Thoracic aorta (tissue), 2 donors: Measurements from ENCODE around the gene MARCHF9. TPM values are rescaled to one million over a fixed set of nuclear protein-coding genes. Genes with fewer than 3 reads are reported as not detected.

Experiments used
- ATAC-seq: fragments of 150-250 bp; one replicate; pipeline ENCODE4 v1.8.0; 2017; ENCODE audit warnings: low read depth; ENCODE audit not compliant: insufficient number of reproducible peaks, low FRiP score
- DNase-seq: peaks from one replicate; pipeline ENCODE4 v3.0.0-alpha.2; 2020; ENCODE audit warnings: low spot score
- H3K27ac ChIP-seq, 2 donors: fragments of 200-600 bp; sonication (generic); 1 replicate in 1 of 2; 2 replicates in 1 of 2; pipeline ENCODE4 v1.5.1; 2016; ENCODE audit warnings: mild to moderate bottlenecking in 2 of 2, moderate library complexity in 2 of 2
- H3K27me3 ChIP-seq: fragments of 200-600 bp; sonication (generic); replicated peaks from 2 replicates; pipeline ENCODE4 v1.6.0; 2016; ENCODE audit warnings: mild to moderate bottlenecking; ENCODE audit not compliant: insufficient read depth
- H3K36me3 ChIP-seq: fragments of 200-600 bp; sonication (generic); one replicate; pipeline ENCODE4 v1.5.1; 2016
- H3K4me1 ChIP-seq, 2 donors: fragments of 200-600 bp; sonication (generic); 1 replicate in 1 of 2; 2 replicates in 1 of 2; pipeline versions ENCODE4 v1.5.1 to v1.6.0; 2016; ENCODE audit warnings: low read depth in 2 of 2, mild to moderate bottlenecking in 1 of 2; ENCODE audit not compliant: control insufficient read depth in 1 of 2
- H3K4me3 ChIP-seq: fragments of 200-600 bp; sonication (generic); 2 replicates; pipeline ENCODE4 v1.5.1; 2016; ENCODE audit warnings: mild to moderate bottlenecking
- H3K9me3 ChIP-seq: fragments of 200-600 bp; sonication (generic); 2 replicates; pipeline ENCODE4 v1.5.1; 2016
- total RNA-seq, 2 donors: library from RNA; depleted of rRNA; stranded (reverse); fragments of >200 nt; gene quantifications; one replicate each; pipeline versions ENCODE4 v1.1.0 to v1.2.3, GENCODE V29; 2016
- TF ChIP-seq, protein P1 (sequence below): fragments of 200-600 bp; sonication (generic); IDR thresholded peaks from one replicate; pipeline ENCODE4 v1.5.1; 2019; ENCODE audit warnings: antibody characterized with exemption

The MARCHF9 gene
- total RNA-seq, 2 donors from 2014 or later: 8.8 to 11.2 TPM

GRCh38 chr12:57738661-57739237 lies 16.2 kb upstream of the MARCHF9 start, which contains the start of gene AGAP2:
Gene AGAP2, minus strand, starts transcription at chr12:57738742. Its CDS starts 496 bp downstream, at chr12:57738246.
- H3K27me3 ChIP-seq: peaks cover 21% of the 10 kb centered on the region
- TF ChIP-seq, protein P1, sequence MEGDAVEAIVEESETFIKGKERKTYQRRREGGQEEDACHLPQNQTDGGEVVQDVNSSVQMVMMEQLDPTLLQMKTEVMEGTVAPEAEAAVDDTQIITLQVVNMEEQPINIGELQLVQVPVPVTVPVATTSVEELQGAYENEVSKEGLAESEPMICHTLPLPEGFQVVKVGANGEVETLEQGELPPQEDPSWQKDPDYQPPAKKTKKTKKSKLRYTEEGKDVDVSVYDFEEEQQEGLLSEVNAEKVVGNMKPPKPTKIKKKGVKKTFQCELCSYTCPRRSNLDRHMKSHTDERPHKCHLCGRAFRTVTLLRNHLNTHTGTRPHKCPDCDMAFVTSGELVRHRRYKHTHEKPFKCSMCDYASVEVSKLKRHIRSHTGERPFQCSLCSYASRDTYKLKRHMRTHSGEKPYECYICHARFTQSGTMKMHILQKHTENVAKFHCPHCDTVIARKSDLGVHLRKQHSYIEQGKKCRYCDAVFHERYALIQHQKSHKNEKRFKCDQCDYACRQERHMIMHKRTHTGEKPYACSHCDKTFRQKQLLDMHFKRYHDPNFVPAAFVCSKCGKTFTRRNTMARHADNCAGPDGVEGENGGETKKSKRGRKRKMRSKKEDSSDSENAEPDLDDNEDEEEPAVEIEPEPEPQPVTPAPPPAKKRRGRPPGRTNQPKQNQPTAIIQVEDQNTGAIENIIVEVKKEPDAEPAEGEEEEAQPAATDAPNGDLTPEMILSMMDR: no peak
- DNase-seq (no peak), ATAC-seq (no peak)
- peaks cover 28 to 34% of the 10 kb centered on the region in 2 donors for H3K4me1 ChIP-seq
- H3K9me3 ChIP-seq: no peaks in the 10 kb centered on the region
- peak within 1 kb of the TSS in 1 of 2 donors; percentile 43 for H3K27ac ChIP-seq
- H3K4me3 ChIP-seq: peak within 1 kb of the TSS; percentile 59
- no peaks in the 10 kb centered on the region for H3K36me3 ChIP-seq

DNA sequence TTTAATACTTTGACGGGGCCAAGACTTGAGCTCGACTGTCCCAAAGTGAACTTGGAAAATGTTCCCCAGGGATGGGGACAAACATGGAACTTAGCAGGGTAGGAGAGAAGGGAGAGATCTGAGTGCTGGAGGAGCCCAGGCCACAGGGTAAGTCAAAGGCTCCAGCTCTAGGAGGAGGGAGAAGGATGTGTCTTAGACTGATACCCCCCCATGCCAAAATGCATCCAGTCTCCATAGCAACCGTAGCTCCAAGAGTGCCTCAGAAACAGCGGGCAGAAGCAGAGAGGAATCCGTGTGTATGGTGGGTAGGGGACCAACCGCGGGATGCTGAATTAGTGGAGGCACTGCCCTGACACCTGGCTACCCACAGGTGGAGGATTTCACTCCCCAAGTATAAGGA lies 15.5 kb upstream of the MARCHF9 start:
- Histone ChIP-seq H3K27me3 (peaks cover 21% of the 10 kb centered on the region), H3K36me3 (no peaks in the 10 kb centered on the region), H3K4me1 (peaks cover 28 to 34% of the 10 kb centered on the region in 2 donors), H3K9me3 (no peaks in the 10 kb centered on the region), H3K4me3 (no peak overlapping the region), H3K27ac (no peak overlapping the region)
- ATAC-seq (no peak), DNase-seq (no peak)
- TF ChIP-seq, protein P1: no peak

DNA sequence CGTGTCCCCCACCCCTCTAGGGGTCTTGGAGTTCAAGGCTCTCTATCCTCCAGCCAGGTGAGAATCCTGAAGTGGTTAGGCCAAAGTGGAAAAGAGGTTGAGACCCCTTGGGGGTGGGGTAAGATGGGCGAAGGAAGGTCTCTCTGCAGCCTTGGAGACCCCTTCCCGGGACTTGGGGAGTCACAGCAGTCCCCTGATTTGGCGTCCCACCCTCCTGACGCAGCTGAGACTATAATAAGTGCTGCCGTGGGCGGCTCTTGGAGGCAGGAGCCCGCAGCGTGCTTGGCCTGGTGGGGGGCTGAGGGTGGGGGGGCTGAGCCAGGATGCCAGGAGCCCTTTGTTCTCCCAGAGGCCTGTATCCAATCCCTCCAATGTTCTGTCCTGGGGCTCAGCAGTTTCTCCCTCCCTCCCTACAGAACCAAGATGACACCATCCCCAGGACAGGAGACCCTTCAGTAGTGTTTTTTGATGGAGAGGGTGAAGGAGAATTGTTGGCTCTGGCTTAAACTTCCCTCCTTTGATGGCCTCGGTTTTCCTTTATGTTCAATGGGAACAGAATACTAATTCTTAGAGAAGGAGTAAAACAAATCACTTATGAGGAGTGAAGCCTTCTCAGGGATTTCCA lies 14.9 kb upstream of the MARCHF9 start:
- H3K4me1 ChIP-seq: peaks cover 28 to 34% of the 10 kb centered on the region in 2 donors
- no peak for ATAC-seq
- H3K9me3 ChIP-seq: no peaks in the 10 kb centered on the region
- no peak overlapping the region for H3K4me3 ChIP-seq
- DNase-seq: no peak
- no peak overlapping the region for H3K27ac ChIP-seq
- H3K27me3 ChIP-seq: peaks cover 21% of the 10 kb centered on the region
- no peaks in the 10 kb centered on the region for H3K36me3 ChIP-seq
- TF ChIP-seq, protein P1: no peak

- ATAC-seq (no peak), DNase-seq (no peak)
- no peaks in the 10 kb centered on the region for H3K36me3 ChIP-seq
- H3K4me1 ChIP-seq: peaks cover 31 to 34% of the 10 kb centered on the region in 2 donors
- H3K27ac ChIP-seq: no peak overlapping the region
- no peak overlapping the region for H3K4me3 ChIP-seq
- H3K9me3 ChIP-seq: no peaks in the 10 kb centered on the region
- H3K27me3 ChIP-seq: peaks cover 19% of the 10 kb centered on the region
- TF ChIP-seq, protein P1: no peak
These were observed 14.1 kb upstream of the MARCHF9 start for GRCh38 chr12:57740656-57741412.

- no peak overlapping the region for H3K27ac ChIP-seq
- no peak for DNase-seq
- ATAC-seq: no peak
- no peaks in the 10 kb centered on the region for H3K9me3 ChIP-seq
- no peaks in the 10 kb centered on the region for H3K36me3 ChIP-seq
- peaks cover 14% of the 10 kb centered on the region for H3K27me3 ChIP-seq
- TF ChIP-seq, protein P1: no peak
- peak overlapping the region; percentile 55 for H3K4me3 ChIP-seq
- peaks cover 25 to 30% of the 10 kb centered on the region in 2 donors for H3K4me1 ChIP-seq
These were observed 13.5 kb upstream of the MARCHF9 start for GRCh38 chr12:57741413-57741789.
